Mesenchymal stem cell (in vitro differentiated cells and primary cell): ENCODE results near the gene KLHL40.

Source experiments
- DNase-seq: peaks from one replicate; pipeline ENCODE4 v3.0.0-alpha.2; 2013
- H2AFZ ChIP-seq: one replicate; pipeline ENCODE4 v1.6.1; 2013; ENCODE audit warnings: low read depth, mild to moderate bottlenecking, control low read depth, inconsistent platforms, low read length, moderate library complexity
- H2AK5ac ChIP-seq: 2 replicates; pipeline ENCODE4 v1.6.1; 2013; ENCODE audit warnings: low read length, moderate library complexity, mild to moderate bottlenecking, inconsistent platforms; ENCODE audit not compliant: severe bottlenecking
- H2BK120ac ChIP-seq: one replicate; pipeline ENCODE4 v1.6.1; 2013; ENCODE audit warnings: low read depth, mild to moderate bottlenecking, inconsistent platforms, low read length, moderate library complexity
- H2BK12ac ChIP-seq, 2 experiments: one replicate each; pipeline ENCODE4 v1.6.1; 2013; ENCODE audit warnings: inconsistent platforms in 2 of 2, low read length in 2 of 2, mild to moderate bottlenecking in 2 of 2, moderate library complexity in 2 of 2, control low read depth in 1 of 2
- H2BK15ac ChIP-seq: one replicate; pipeline ENCODE4 v1.6.1; 2013; ENCODE audit warnings: mild to moderate bottlenecking, low read depth, inconsistent platforms; ENCODE audit not compliant: poor library complexity, severe bottlenecking
- H2BK5ac ChIP-seq: 2 replicates; pipeline ENCODE4 v1.6.1; 2013; ENCODE audit warnings: low read depth, mild to moderate bottlenecking, low read length, control low read depth, inconsistent platforms; ENCODE audit not compliant: poor library complexity, severe bottlenecking
- H3K14ac ChIP-seq, 2 experiments: one replicate each; pipeline ENCODE4 v1.6.1; 2013; ENCODE audit warnings: inconsistent platforms in 2 of 2, low read length in 2 of 2, control low read depth in 1 of 2, mild to moderate bottlenecking in 1 of 2, moderate library complexity in 1 of 2
- H3K18ac ChIP-seq, 2 experiments: one replicate each; pipeline ENCODE4 v1.6.1; 2013; ENCODE audit warnings: inconsistent platforms in 2 of 2, low read length in 2 of 2, control low read depth in 1 of 2, low read depth in 1 of 2, mild to moderate bottlenecking in 1 of 2
- H3K23ac ChIP-seq, 2 experiments: one replicate each; pipeline ENCODE4 v1.6.1; 2013; ENCODE audit warnings: inconsistent platforms in 2 of 2, low read length in 2 of 2, mild to moderate bottlenecking in 2 of 2, moderate library complexity in 2 of 2, control low read depth in 1 of 2
- H3K27ac ChIP-seq: 2 replicates; pipeline ENCODE4 v1.5.1; 2013; ENCODE audit warnings: mild to moderate bottlenecking, moderate library complexity, low read length, control low read depth, inconsistent platforms; ENCODE audit not compliant: poor library complexity, severe bottlenecking
- H3K27me3 ChIP-seq, 2 experiments: 2 replicates each; pipeline versions ENCODE4 v1.6.1 to v1.7.0; 2013; ENCODE audit warnings: low read length in 2 of 2, mild to moderate bottlenecking in 2 of 2, moderate library complexity in 2 of 2, control low read depth in 1 of 2, inconsistent platforms in 1 of 2; ENCODE audit not compliant: control insufficient read depth in 1 of 2, insufficient read depth in 1 of 2
- H3K36me3 ChIP-seq, 2 experiments: 2 replicates each; pipeline versions ENCODE4 v1.6.1 to v1.7.0; 2013; ENCODE audit warnings: low read length in 2 of 2, control low read depth in 1 of 2, inconsistent platforms in 1 of 2, low read depth in 1 of 2, mild to moderate bottlenecking in 1 of 2; ENCODE audit not compliant: insufficient read depth in 2 of 2, control insufficient read depth in 1 of 2
- H3K4ac ChIP-seq, 2 experiments: one replicate each; pipeline ENCODE4 v1.6.1; 2013; ENCODE audit warnings: inconsistent platforms in 2 of 2, low read length in 2 of 2, mild to moderate bottlenecking in 2 of 2, moderate library complexity in 2 of 2, control low read depth in 1 of 2, low read depth in 1 of 2
- H3K4me1 ChIP-seq: 2 replicates; pipeline ENCODE4 v1.6.1; 2013; ENCODE audit warnings: low read depth, low read length, control low read depth; ENCODE audit not compliant: control insufficient read depth, insufficient read depth
- H3K4me2 ChIP-seq: 2 replicates; pipeline ENCODE4 v1.6.1; 2013; ENCODE audit warnings: low read length, mild to moderate bottlenecking, inconsistent platforms; ENCODE audit not compliant: poor library complexity, severe bottlenecking
- H3K4me3 ChIP-seq, 2 experiments: 2 replicates each; pipeline versions ENCODE4 v1.5.1 to v1.7.0; 2013; ENCODE audit warnings: low read length in 2 of 2, mild to moderate bottlenecking in 2 of 2, control low read depth in 1 of 2, low read depth in 1 of 2; ENCODE audit not compliant: insufficient read depth in 1 of 2
- H3K79me1 ChIP-seq: replicated peaks from 2 replicates; pipeline ENCODE4 v1.6.1; 2013; ENCODE audit warnings: mild to moderate bottlenecking, control low read depth, low read length, inconsistent platforms; ENCODE audit not compliant: poor library complexity, severe bottlenecking
- H3K9ac ChIP-seq: 2 replicates; pipeline ENCODE4 v1.7.0; 2013; ENCODE audit warnings: mild to moderate bottlenecking, low read length, moderate library complexity
- H3K9me3 ChIP-seq: 2 replicates; pipeline ENCODE4 v1.7.0; 2013; ENCODE audit warnings: mild to moderate bottlenecking, low read length; ENCODE audit not compliant: control insufficient read depth
- H4K8ac ChIP-seq: one replicate; pipeline ENCODE4 v1.6.1; 2013; ENCODE audit warnings: inconsistent platforms, mild to moderate bottlenecking, low read length, moderate library complexity
- H4K91ac ChIP-seq: one replicate; pipeline ENCODE4 v1.6.1; 2013; ENCODE audit warnings: mild to moderate bottlenecking, low read length, inconsistent platforms
- WGBS: methylation state at CpG from one replicate; pipeline ENCODE4 v1.1.7; 2013; ENCODE audit warnings: mixed read lengths; 5-methylcytosine and 5-hydroxymethylcytosine counted together

Gene KLHL40

GRCh38 chr3:42653303-42653559, 32.1 kb upstream of the KLHL40 start:
- DNase-seq, result peak; percentile 14
- Histone ChIP-seq H3K9ac (peak overlapping the region; percentile 92), H3K4me2 (peak overlapping the region; percentile 90), H3K36me3 (peaks cover 26 to 42% of the 10 kb centered on the region in 2 experiments), H3K18ac (peak overlapping the region; percentile 89 to 95), H3K14ac (peak overlapping the region in 1 of 2 experiments; percentile 75), H2BK12ac (peak overlapping the region; percentile 32 to 34), H4K8ac (peak overlapping the region; percentile 84), H3K4ac (peak overlapping the region; percentile 62 to 93), H2AFZ (no peak overlapping the region), H3K79me1 (peaks cover 26% of the 10 kb centered on the region), H3K23ac (peak overlapping the region in 1 of 2 experiments; percentile 66), H3K27me3 (no peaks in the 10 kb centered on the region), H2BK5ac (peak overlapping the region; percentile 51), H2BK120ac (no peak overlapping the region), H3K4me3 (peak overlapping the region; percentile 74 to 90), H3K4me1 (peaks cover 63% of the 10 kb centered on the region), H3K27ac (peak overlapping the region; percentile 91), H2AK5ac (peak overlapping the region; percentile 88), H4K91ac (peak overlapping the region; percentile 90), H2BK15ac (peak overlapping the region; percentile 83), H3K9me3 (no peaks in the 10 kb centered on the region)
- 54% methylated on average over 3 of the region's 3 CpGs for WGBS

GRCh38 chr3:42653560-42654330, 31.6 kb upstream of the KLHL40 start, which contains the start of gene ZBTB47:
ZBTB47 (plus strand) TSS chr3:42653697; CDS start chr3:42658356, 4,659 bp downstream.
- H3K9me3 ChIP-seq, result no peaks in the 10 kb centered on the region
- WGBS, result 9% methylated on average over 30 of the region's 31 CpGs
- H3K4me1 ChIP-seq, result peaks cover 68% of the 10 kb centered on the region
- H3K14ac ChIP-seq, result peak within 1 kb of the TSS in 1 of 2 experiments; percentile 75
- H3K4me2 ChIP-seq, result peak within 1 kb of the TSS; percentile 90
- peak within 1 kb of the TSS; percentile 62 to 93 for H3K4ac ChIP-seq
- peak within 1 kb of the TSS; percentile 32 to 55 for H2BK12ac ChIP-seq
- H2BK5ac ChIP-seq, result peak within 1 kb of the TSS; percentile 63
- peak within 1 kb of the TSS; percentile 92 for H3K9ac ChIP-seq
- peak; percentile 52 for DNase-seq
- H3K27me3 ChIP-seq, result no peaks in the 10 kb centered on the region
- peak within 1 kb of the TSS; percentile 83 for H2BK15ac ChIP-seq
- H3K27ac ChIP-seq, result peak within 1 kb of the TSS; percentile 91
- H2BK120ac ChIP-seq, result peak within 1 kb of the TSS; percentile 90
- peak within 1 kb of the TSS; percentile 74 to 90 for H3K4me3 ChIP-seq
- peaks cover 31 to 42% of the 10 kb centered on the region in 2 experiments for H3K36me3 ChIP-seq
- peak within 1 kb of the TSS; percentile 89 to 95 for H3K18ac ChIP-seq
- H3K23ac ChIP-seq, result peak within 1 kb of the TSS in 1 of 2 experiments; percentile 66
- H2AK5ac ChIP-seq, result peak within 1 kb of the TSS; percentile 88
- H4K91ac ChIP-seq, result peak within 1 kb of the TSS; percentile 90
- peak within 1 kb of the TSS; percentile 94 for H4K8ac ChIP-seq
- peak within 1 kb of the TSS; percentile 49 for H2AFZ ChIP-seq
- H3K79me1 ChIP-seq, result peaks cover 31% of the 10 kb centered on the region

DNA sequence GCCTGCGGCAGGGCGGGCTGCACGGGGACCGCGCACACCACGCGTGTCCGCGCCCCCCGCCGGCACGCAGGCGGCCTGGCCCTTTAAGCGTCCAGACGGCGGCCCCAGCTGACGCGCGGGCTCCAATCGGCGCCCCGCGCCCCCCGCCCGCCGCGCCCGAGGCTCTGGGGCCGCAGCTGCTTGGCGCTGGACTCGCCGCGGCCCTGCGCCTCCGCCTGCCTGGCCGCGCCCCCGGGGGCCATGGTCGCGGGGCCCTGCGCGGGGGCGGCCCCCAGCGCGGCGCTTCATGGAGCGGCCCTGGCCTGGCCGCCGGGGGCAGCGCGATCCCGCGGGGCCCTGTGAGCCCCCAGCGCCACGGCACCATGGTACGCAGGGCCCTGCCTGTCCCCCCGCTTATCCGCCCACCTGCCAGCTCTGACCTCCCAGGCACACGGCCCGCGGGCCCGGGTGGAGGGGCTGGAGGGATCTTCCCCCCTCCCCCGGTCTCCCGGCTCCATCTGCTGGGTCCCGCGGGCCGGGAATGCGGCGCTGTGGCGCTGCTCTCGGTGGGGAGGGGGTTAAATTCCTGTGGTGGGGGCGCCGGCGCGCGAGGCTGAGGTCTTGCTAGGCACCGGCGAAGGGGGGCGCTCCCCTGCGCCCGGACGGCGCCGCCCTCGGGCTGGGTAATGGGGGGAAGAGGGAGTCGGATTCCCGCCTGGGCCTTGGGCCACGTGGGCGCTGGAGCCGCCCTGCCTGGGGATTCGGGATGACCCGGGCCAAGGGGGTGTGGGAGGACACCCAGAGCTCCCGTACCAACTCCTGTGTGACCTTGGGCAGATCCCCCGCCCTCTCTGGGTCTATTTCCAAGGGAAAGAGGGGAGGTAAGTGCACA, 30.8 kb upstream of the KLHL40 start:
- Histone ChIP-seq H2BK12ac (peak overlapping the region in 1 of 2 experiments; percentile 81), H3K27me3 (no peaks in the 10 kb centered on the region), H2BK15ac (peak overlapping the region; percentile 73), H2BK120ac (peak overlapping the region; percentile 90), H2AFZ (peak overlapping the region; percentile 15), H3K9me3 (no peaks in the 10 kb centered on the region), H3K18ac (peak overlapping the region; percentile 87 to 95), H4K8ac (peak overlapping the region; percentile 94), H3K79me1 (peaks cover 31% of the 10 kb centered on the region), H3K9ac (peak overlapping the region; percentile 92), H3K4me1 (peaks cover 69% of the 10 kb centered on the region), H2BK5ac (no peak overlapping the region), H4K91ac (peak overlapping the region; percentile 89), H3K27ac (peak overlapping the region; percentile 5), H3K14ac (peak overlapping the region in 1 of 2 experiments; percentile 63), H3K23ac (peak overlapping the region in 1 of 2 experiments; percentile 47), H3K4ac (peak overlapping the region; percentile 57 to 93), H3K36me3 (peaks cover 39 to 40% of the 10 kb centered on the region in 2 experiments), H2AK5ac (no peak overlapping the region), H3K4me3 (peak overlapping the region; percentile 74 to 90), H3K4me2 (peak overlapping the region; percentile 90)
- WGBS, result 1% methylated on average over 55 of the region's 94 CpGs
- DNase-seq, result peak; percentile 55
